ENCODE measurements around the gene SLC48A1. TPM values are rescaled to one million over a fixed set of nuclear protein-coding genes. Genes with fewer than 3 reads are reported as not detected.

SLC48A1 gene
- total and polyA plus RNA-seq, 12 donors, result 12.6 to 31.9 (median 22.1) TPM

DNA sequence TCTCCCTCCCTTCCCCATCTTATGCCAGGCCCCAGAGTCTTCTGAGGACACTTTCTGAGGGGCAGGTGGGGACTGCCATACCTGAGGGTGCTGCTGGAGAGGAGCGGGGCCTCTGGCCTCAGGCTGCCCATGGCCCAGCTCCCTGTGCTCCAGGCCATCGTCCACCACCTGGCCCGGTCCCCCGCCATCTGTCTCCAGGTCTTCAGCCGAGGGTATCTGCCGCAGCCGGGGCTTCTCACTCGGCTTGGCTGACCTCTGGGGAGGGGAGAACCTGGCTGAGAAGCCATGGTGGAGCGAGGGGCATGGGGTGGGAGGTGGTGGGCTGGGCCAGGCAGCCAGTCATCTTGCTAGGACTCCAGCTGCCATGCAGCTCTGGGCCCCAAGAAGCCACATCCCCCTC, 21.6 kb downstream of the SLC48A1 start:
- Histone ChIP-seq H3K27ac (no peak overlapping the region), H3K9me3 (no peaks in the 10 kb centered on the region), H3K27me3 (no peaks in the 10 kb centered on the region), H3K4me3 (no peak overlapping the region), H3K36me3 (peaks cover 0 to 99% (median 75%) of the 10 kb centered on the region in 9 donors), H3K4me1 (peaks cover 7 to 23% (median 14%) of the 10 kb centered on the region in 9 donors)
- intact Hi-C loops (cut with DNase I), result loop anchor here in 5 of 10 donors (5.0 kb wide), 1 partner anchor 43 kb away; no protein-coding TSS in a partner anchor
- DNase-seq (no peak), ATAC-seq (no peak)
- TF ChIP-seq, protein P1, sequence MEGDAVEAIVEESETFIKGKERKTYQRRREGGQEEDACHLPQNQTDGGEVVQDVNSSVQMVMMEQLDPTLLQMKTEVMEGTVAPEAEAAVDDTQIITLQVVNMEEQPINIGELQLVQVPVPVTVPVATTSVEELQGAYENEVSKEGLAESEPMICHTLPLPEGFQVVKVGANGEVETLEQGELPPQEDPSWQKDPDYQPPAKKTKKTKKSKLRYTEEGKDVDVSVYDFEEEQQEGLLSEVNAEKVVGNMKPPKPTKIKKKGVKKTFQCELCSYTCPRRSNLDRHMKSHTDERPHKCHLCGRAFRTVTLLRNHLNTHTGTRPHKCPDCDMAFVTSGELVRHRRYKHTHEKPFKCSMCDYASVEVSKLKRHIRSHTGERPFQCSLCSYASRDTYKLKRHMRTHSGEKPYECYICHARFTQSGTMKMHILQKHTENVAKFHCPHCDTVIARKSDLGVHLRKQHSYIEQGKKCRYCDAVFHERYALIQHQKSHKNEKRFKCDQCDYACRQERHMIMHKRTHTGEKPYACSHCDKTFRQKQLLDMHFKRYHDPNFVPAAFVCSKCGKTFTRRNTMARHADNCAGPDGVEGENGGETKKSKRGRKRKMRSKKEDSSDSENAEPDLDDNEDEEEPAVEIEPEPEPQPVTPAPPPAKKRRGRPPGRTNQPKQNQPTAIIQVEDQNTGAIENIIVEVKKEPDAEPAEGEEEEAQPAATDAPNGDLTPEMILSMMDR (IDR thresholded peaks at IDR 0.05), result no peak
- 93% methylated on average over 9 of the region's 9 CpGs for WGBS, 2 donors

DNA sequence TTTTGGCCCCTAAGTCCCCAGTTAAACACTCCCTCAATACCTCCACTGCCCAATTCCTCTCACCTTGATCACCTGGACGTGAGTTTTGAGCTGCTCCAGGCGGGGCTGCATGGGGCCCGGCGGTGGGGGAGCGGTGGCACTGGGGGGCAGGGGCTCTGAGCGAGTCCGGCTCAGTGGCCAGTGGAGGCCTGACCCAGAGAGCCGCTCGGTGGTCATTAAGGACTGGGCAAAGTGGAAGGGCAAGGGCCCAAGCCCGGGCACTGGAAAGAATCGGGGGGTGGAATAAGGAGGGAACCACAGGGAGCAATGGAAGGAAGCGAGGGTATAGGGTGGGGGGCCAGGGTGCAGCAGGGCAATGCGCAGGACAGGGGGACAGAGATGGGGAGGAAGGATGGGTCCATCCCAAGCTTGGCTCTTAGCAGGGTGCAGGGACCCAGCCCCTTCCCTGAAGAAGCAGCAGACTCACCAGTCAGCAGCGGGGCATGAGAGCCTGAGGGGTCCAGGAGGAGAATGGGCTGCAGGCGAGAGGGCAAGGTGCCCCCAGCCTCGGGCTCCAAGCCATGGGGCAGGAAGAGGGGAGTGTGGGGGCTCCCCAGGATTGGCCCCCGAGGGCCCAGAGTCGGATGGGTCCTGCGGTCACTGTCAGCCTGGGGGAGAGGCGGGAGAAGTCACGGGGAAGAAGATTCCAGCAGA, 22.2 kb downstream of the SLC48A1 start:
- Histone ChIP-seq H3K4me1 (peaks cover 13 to 29% (median 20%) of the 10 kb centered on the region in 9 donors), H3K4me3 (no peak overlapping the region), H3K27me3 (no peaks in the 10 kb centered on the region), H3K36me3 (peaks cover 0 to 95% (median 69%) of the 10 kb centered on the region in 9 donors), H3K27ac (no peak overlapping the region), H3K9me3 (no peaks in the 10 kb centered on the region)
- intact Hi-C loops (cut with DNase I), result loop anchor here in 5 of 10 donors (5.0 kb wide), 1 partner anchor 42 kb away; no protein-coding TSS in a partner anchor
- TF ChIP-seq, protein P1 (IDR thresholded peaks at IDR 0.05), result no peak
- ATAC-seq (no peak), DNase-seq (no peak)
- 93% methylated on average over 21 of the region's 21 CpGs for WGBS, 2 donors

DNA sequence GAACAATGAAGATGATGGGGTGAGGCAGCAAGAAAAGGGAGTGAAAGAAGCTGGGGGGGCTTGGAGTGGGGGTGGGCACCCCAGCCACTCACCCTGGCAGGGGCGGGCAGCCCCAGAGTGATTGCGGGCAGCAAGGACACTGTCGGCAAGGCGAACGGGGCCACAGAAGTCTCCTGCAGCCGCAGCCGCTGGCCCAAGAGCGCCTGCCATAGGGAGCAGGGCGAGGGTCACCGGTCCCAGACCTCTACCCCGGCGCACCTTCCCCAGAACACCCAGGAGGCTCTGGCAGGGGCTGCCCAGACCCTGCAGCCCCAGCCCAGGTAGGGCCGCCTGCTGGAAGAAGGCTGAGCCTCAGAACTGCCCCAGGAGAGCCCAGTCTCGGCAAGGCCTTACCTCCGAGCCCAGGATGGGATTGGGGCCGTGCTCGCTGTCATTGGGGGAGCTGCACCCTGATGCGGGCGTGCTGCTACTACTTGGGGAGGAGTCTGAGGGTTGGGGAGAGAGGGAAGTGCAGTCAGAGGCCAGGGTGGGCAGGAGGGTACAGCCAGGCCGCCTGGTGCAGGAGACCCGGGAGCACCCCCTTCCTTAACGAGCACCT, 22.9 kb downstream of the SLC48A1 start:
- Histone ChIP-seq H3K27ac (no peak overlapping the region), H3K36me3 (peaks cover 0 to 94% (median 63%) of the 10 kb centered on the region in 9 donors), H3K4me3 (no peak overlapping the region), H3K4me1 (peaks cover 20 to 35% (median 27%) of the 10 kb centered on the region in 9 donors), H3K9me3 (no peaks in the 10 kb centered on the region), H3K27me3 (no peaks in the 10 kb centered on the region)
- TF ChIP-seq, protein P1 (IDR thresholded peaks at IDR 0.05), result no peak
- no peak for ATAC-seq
- 92 to 93% methylated on average over 18 to 22 of the region's 22 CpGs for WGBS, 2 donors
- no peak for DNase-seq
- intact Hi-C loops (cut with DNase I), result loop anchor here in 5 of 10 donors (5.0 kb wide), 1 partner anchor 41 kb away; no protein-coding TSS in a partner anchor

DNA sequence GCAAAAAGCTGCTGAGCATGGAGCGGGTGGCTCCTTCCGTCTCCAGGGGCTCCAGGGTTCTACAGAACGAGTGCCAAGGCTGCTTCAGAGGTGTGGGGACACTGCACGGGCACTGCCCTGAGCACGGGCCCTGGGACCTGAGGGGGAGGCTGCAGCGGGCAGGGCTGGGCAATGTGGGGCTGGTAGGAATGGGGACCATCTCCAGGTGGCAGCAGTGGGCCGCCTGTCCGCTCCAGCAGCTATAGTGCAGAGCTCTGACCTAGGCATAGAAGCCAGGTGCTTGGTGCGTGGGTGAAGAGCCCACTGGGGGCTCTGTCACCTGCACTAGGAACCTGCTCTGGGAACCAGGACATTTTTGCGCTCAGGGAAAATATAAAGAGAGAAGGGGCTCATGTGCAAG, 24.4 kb downstream of the SLC48A1 start:
- Histone ChIP-seq H3K36me3 (peaks cover 0 to 79% (median 53%) of the 10 kb centered on the region in 9 donors), H3K27ac (no peak overlapping the region), H3K9me3 (no peaks in the 10 kb centered on the region), H3K4me1 (peaks cover 35 to 51% (median 42%) of the 10 kb centered on the region in 9 donors), H3K4me3 (no peak overlapping the region), H3K27me3 (no peaks in the 10 kb centered on the region)
- DNase-seq, result no peak
- peak in 4 of 8 donors; percentile 18 to 31 (median 27) for ATAC-seq
- TF ChIP-seq, protein P1 (IDR thresholded peaks at IDR 0.05), result peak in 7 of 9 donors; percentile 31 to 58 (median 44)
- intact Hi-C loops (cut with DNase I), result loop anchor here in 7 of 10 donors (1.0 to 5.0 kb wide), 3 partner anchors 40 to 41 kb away; no protein-coding TSS in a partner anchor
- 73 to 77% methylated on average over 10 of the region's 10 CpGs for WGBS, 2 donors

Data from heart right ventricle (tissue), 16 donors.